Measurements from ENCODE around the gene BORA. TPM values are rescaled to one million over a fixed set of nuclear protein-coding genes. Genes with fewer than 3 reads are reported as not detected.

Gene BORA
- total and polyA plus RNA-seq, 10 of the 15 experiments (the other 5 are each of a cell fraction or from before 2014, with no cell fraction given), result 15.1 to 38.7 (median 23.2) TPM

- no peak for ATAC-seq
- in situ Hi-C loops (cut with MboI), result no loop called here
Observed at GRCh38 chr13:72763411-72763810, 35.7 kb downstream of the BORA start.

DNA sequence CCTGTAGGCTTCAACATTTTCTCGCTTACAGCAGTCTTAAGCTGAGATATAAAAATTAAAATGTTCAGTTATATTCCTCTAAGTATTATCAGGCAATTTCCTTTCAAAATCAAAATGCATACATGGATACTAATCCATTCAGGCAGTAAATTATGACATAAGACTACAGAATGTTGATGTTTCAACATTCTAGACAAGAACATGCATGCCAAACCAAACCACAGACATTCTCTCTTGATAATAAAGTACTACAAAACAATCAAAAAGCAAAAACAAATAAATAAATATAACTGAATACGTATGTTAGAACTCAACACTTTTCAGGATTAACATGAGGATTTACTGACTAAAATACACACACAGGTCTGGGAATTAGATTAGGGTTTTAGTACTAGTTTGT lies 46.3 kb downstream of the BORA start:
- peaks cover 21% of the 10 kb centered on the region for H3K79me2 ChIP-seq (ENCODE audit: control insufficient read depth, insufficient read depth, low read length)
- in situ Hi-C loops (cut with MboI), result no loop called here

More at GRCh38 chr13:72763411-72763810, 35.7 kb downstream of the BORA start:
- H3K36me3 ChIP-seq (ENCODE audit: control insufficient read depth in 2 of 2, insufficient read depth in 2 of 2, low read length in 1 of 2), result peaks cover 0 to 29% of the 10 kb centered on the region in 2 experiments; a peak in 3 of 4 replicates
- TF ChIP-seq KDM1A (IDR thresholded peaks at IDR 0.05; ENCODE audit: borderline replicate concordance) (no peak), RBBP5 (conservative IDR thresholded peaks at IDR 0.05) (no peak), MXI1 (IDR thresholded peaks at IDR 0.05; ENCODE audit: low read depth, low read length) (no peak), RCOR1 (conservative IDR thresholded peaks at IDR 0.05; ENCODE audit: low read depth, low read length) (no peak), EGR1 (IDR thresholded peaks at IDR 0.05; ENCODE audit: borderline replicate concordance in 1 of 2, low read depth in 2 of 2, low read length in 2 of 2) (no peak)
- 97% methylated on average over 2 of the region's 2 CpGs for WGBS (ENCODE audit: insufficient coverage, insufficient replicate concordance, low lambda C conversion rate, missing lambda C conversion rate)
- no peaks in the 10 kb centered on the region for H3K27me3 ChIP-seq (replicated peaks in 1 of 2; ENCODE audit: control insufficient read depth in 2 of 2, insufficient read depth in 2 of 2, low read length in 1 of 2)
- H4K20me1 ChIP-seq (ENCODE audit: control insufficient read depth, insufficient read depth), result no peaks in the 10 kb centered on the region
- no peak overlapping the region for H3K9ac ChIP-seq (ENCODE audit: control insufficient read depth, insufficient read depth, low read length)
- ChIA-PET POLR2A (no interaction called here), RAD21 (ENCODE audit: unreplicated experiment) (no interaction called here), CTCF (no interaction called here), SMC1A (ENCODE audit: uncharacterized antibody, unreplicated experiment) (interaction anchor here (0.8 kb wide), 1 partner anchor 13 kb away, joined by 3 read pairs; no protein-coding TSS in a partner anchor)
- no peak overlapping the region for H3K4me3 ChIP-seq
- H3K27ac ChIP-seq (ENCODE audit: control insufficient read depth, insufficient read depth), result no peak overlapping the region
- H3K9me3 ChIP-seq (replicated peaks; ENCODE audit: control insufficient read depth, insufficient read depth, low read length), result no peaks in the 10 kb centered on the region
- FAIRE-seq (no peak), DNase-seq (ENCODE audit: low read depth, low spot score) (no peak)
- no peak overlapping the region for H2AFZ ChIP-seq (ENCODE audit: control insufficient read depth, low read depth, low read length)
- no peaks in the 10 kb centered on the region for H3K79me2 ChIP-seq (ENCODE audit: control insufficient read depth, insufficient read depth, low read length)
- no peak overlapping the region for H3K4me2 ChIP-seq (ENCODE audit: control insufficient read depth, insufficient read depth)
- intact Hi-C loops (cut with micrococcal nuclease; ENCODE audit: unreplicated experiment), result no loop called here
- BruUV-seq (replicated peaks), result no TSS peak
- no peaks in the 10 kb centered on the region for H3K4me1 ChIP-seq (ENCODE audit: control insufficient read depth, insufficient read depth, low read length)

More for the DNA sequence above, 46.3 kb downstream of the BORA start:
- Histone ChIP-seq H3K27me3 (replicated peaks in 1 of 2; ENCODE audit: control insufficient read depth in 2 of 2, insufficient read depth in 2 of 2, low read length in 1 of 2) (no peaks in the 10 kb centered on the region), H3K27ac (ENCODE audit: control insufficient read depth, insufficient read depth) (no peak overlapping the region), H3K4me1 (ENCODE audit: control insufficient read depth, insufficient read depth, low read length) (no peaks in the 10 kb centered on the region), H2AFZ (ENCODE audit: control insufficient read depth, low read depth, low read length) (no peak overlapping the region), H3K9me3 (replicated peaks; ENCODE audit: control insufficient read depth, insufficient read depth, low read length) (no peaks in the 10 kb centered on the region), H3K4me2 (ENCODE audit: control insufficient read depth, insufficient read depth) (no peak overlapping the region), H3K9ac (ENCODE audit: control insufficient read depth, insufficient read depth, low read length) (no peak overlapping the region), H3K4me3 (no peak overlapping the region), H4K20me1 (ENCODE audit: control insufficient read depth, insufficient read depth) (no peaks in the 10 kb centered on the region; the same call in 1 of the 2 replicates), H3K36me3 (ENCODE audit: control insufficient read depth in 2 of 2, insufficient read depth in 2 of 2, low read length in 1 of 2) (peaks cover 2 to 15% of the 10 kb centered on the region in 2 experiments; a peak in 3 of 4 replicates)
- ATAC-seq, result no peak
- TF ChIP-seq CHD4 (IDR thresholded peaks at IDR 0.05) (no peak), MTA3 (IDR thresholded peaks at IDR 0.05; ENCODE audit: borderline replicate concordance, low read length) (no peak), ASH2L (IDR thresholded peaks at IDR 0.05; ENCODE audit: borderline replicate concordance, low read depth) (no peak), CHD2 (IDR thresholded peaks at IDR 0.05; ENCODE audit: borderline replicate concordance, low read depth, low read length) (no peak)
- TF ChIP-seq, protein P1, sequence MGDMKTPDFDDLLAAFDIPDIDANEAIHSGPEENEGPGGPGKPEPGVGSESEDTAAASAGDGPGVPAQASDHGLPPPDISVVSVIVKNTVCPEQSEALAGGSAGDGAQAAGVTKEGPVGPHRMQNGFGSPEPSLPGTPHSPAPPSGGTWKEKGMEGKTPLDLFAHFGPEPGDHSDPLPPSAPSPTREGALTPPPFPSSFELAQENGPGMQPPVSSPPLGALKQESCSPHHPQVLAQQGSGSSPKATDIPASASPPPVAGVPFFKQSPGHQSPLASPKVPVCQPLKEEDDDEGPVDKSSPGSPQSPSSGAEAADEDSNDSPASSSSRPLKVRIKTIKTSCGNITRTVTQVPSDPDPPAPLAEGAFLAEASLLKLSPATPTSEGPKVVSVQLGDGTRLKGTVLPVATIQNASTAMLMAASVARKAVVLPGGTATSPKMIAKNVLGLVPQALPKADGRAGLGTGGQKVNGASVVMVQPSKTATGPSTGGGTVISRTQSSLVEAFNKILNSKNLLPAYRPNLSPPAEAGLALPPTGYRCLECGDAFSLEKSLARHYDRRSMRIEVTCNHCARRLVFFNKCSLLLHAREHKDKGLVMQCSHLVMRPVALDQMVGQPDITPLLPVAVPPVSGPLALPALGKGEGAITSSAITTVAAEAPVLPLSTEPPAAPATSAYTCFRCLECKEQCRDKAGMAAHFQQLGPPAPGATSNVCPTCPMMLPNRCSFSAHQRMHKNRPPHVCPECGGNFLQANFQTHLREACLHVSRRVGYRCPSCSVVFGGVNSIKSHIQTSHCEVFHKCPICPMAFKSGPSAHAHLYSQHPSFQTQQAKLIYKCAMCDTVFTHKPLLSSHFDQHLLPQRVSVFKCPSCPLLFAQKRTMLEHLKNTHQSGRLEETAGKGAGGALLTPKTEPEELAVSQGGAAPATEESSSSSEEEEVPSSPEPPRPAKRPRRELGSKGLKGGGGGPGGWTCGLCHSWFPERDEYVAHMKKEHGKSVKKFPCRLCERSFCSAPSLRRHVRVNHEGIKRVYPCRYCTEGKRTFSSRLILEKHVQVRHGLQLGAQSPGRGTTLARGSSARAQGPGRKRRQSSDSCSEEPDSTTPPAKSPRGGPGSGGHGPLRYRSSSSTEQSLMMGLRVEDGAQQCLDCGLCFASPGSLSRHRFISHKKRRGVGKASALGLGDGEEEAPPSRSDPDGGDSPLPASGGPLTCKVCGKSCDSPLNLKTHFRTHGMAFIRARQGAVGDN (IDR thresholded peaks at IDR 0.05), result no peak
- no TSS peak for BruUV-seq (replicated peaks)
- 48% methylated on average over 2 of the region's 2 CpGs for WGBS (ENCODE audit: insufficient coverage, insufficient replicate concordance, low lambda C conversion rate, missing lambda C conversion rate)
- FAIRE-seq, result no peak
- DNase-seq (ENCODE audit: low read depth, low spot score), result no peak
- SMC1A ChIA-PET (ENCODE audit: uncharacterized antibody, unreplicated experiment), result interaction anchor here (0.5 kb wide), 1 partner anchor 131 kb away, joined by 3 read pairs; no protein-coding TSS in a partner anchor
- CTCF ChIA-PET, result interaction anchor here (1.0 kb wide), 1 partner anchor 249 kb away, joined by 3 read pairs; no protein-coding TSS in a partner anchor
- RAD21 ChIA-PET (ENCODE audit: unreplicated experiment), result no interaction called here
- intact Hi-C loops (cut with micrococcal nuclease; ENCODE audit: unreplicated experiment), result no loop called here
- POLR2A ChIA-PET, result no interaction called here
